Gastrocnemius medialis (tissue), 4 donors: ENCODE data around the gene SPTBN1. TPM values are rescaled to one million over a fixed set of nuclear protein-coding genes. Genes with fewer than 3 reads are reported as not detected.

Experiments used
- ATAC-seq, 2 donors: fragments of 150-250 bp; one replicate each; pipeline ENCODE4 v1.9.1; 2016
- DNase-seq, 2 donors: peaks; one replicate each; pipeline ENCODE4 v3.0.0-alpha.2; 2019
- H3K27ac ChIP-seq, 4 donors: fragments of 200-600 bp; sonication (generic); 1 replicate in 1 of 4; 2 replicates in 3 of 4; pipeline ENCODE4 v1.5.1; 2016 to 2018; ENCODE audit warnings: mild to moderate bottlenecking in 2 of 4, moderate library complexity in 1 of 4
- H3K27me3 ChIP-seq, 3 donors: fragments of 200-600 bp; sonication (generic) in 2 of 3; 1 replicate in 1 of 3; 2 replicates in 2 of 3; pipeline versions ENCODE4 v1.5.1 to v1.6.0; 2016 to 2019; ENCODE audit warnings: mild to moderate bottlenecking in 1 of 3, moderate library complexity in 1 of 3
- H3K36me3 ChIP-seq, 2 donors: fragments of 200-600 bp; sonication (generic) in 1 of 2; one replicate each; pipeline ENCODE4 v1.5.1; 2017 to 2018
- H3K4me1 ChIP-seq, 2 donors: fragments of 200-600 bp; sonication (generic) in 1 of 2; one replicate each; pipeline ENCODE4 v1.5.1; 2016 to 2017; ENCODE audit warnings: mild to moderate bottlenecking in 2 of 2
- H3K4me3 ChIP-seq, 4 donors: fragments of 200-600 bp; sonication (generic) in 3 of 4; 1 replicate in 1 of 4; 2 replicates in 3 of 4; pipeline ENCODE4 v1.5.1; 2016 to 2019; ENCODE audit warnings: mild to moderate bottlenecking in 2 of 4
- H3K9me3 ChIP-seq, 3 donors: fragments of 200-600 bp; sonication (generic) in 2 of 3; 1 replicate in 1 of 3; 2 replicates in 2 of 3; pipeline ENCODE4 v1.5.1; 2016 to 2019
- POLR2A ChIP-seq, 2 donors: fragments of 450-650 bp; IDR thresholded peaks; one replicate each; pipeline ENCODE4 v1.6.1; 2017; ENCODE audit warnings: antibody characterized with exemption in 2 of 2, mild to moderate bottlenecking in 2 of 2, moderate library complexity in 2 of 2
- in situ Hi-C, 4 donors: fragments of 200-750 bp; cut with MboI; loops; one replicate each; pipeline versions ENCODE4 v1.15.0 to v1.8.0; 2017; ENCODE audit warnings: low sequenced_read_pairs in 4 of 4
- intact Hi-C: fragments of 100-400 bp; cut with DNase I; formaldehyde crosslinking; loops from one replicate; pipeline ENCODE4 v1.15.1; 2023; ENCODE audit warnings: low total_unique reads
- total RNA-seq, 4 donors: library from RNA; depleted of rRNA; stranded (reverse); fragments of >200 nt; gene quantifications; one replicate each; pipeline versions ENCODE4 v1.1.0 to v1.2.3, GENCODE V29; 2016
- TF ChIP-seq, protein P1 (sequence below), 5 experiments: fragments of 450-650 bp in 3 of 5; fragments of 200-600 bp in 2 of 5; sonication (generic) in 2 of 5; IDR thresholded peaks in 4 of 5; conservative IDR thresholded peaks in 1 of 5; 1 replicate in 4 of 5; 2 replicates in 1 of 5; pipeline ENCODE4 v1.5.1; 2016 to 2019; ENCODE audit warnings: antibody characterized with exemption in 5 of 5, mild to moderate bottlenecking in 3 of 5, moderate library complexity in 3 of 5

Gene SPTBN1
- total RNA-seq, 4 donors from 2014 or later: 107 to 191 (median 119) TPM

DNA sequence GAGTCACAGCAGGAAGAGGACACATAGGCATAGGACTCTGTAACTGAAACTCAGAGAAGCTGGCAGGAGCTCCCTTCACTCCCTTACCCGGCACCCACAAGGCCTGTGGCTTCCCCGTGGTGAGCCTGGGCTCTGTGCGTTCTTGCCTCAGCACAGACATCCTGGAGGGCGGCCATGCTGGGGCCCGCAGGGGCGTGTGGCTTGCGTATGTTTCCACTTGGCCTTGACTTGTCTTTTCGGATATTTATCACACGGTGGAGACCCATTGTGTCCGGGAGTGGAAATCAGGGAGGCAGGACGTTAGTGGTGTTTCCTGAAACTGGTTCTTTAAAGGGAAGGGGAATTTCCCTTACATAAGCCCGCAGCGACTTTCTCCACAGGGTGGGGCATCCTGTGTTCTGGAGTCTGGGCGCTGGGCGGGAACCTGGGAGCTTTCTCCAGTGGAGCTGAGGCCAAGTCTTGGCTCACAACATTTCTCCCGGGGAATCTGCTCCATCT, 217.4 kb downstream of the SPTBN1 start:
- Histone ChIP-seq H3K4me1 (peaks cover 18 to 34% of the 10 kb centered on the region in 2 donors), H3K4me3 (peak overlapping the region in 3 of 4 donors; percentile 10 to 39 (median 25))
- intact Hi-C loops: no loop called here

DNA sequence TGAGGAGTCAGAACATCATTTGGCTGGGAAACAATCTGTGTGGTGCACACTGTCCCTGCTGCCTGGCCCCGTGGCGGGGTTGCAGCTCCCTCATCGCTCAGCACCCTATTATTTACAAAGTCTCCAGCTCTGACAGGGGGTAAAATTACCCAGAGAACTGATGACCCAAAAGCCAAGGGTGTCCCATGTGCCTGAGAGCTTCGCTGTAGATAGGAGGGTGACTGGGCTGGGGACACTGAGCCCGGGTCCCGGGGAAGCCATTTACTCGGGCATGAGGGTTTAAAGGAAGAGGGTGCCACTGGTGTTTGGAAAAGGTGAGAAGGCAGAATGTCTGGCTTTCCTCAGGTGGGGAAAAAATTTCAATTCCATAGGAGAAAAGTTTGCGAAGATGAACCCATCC, 219.2 kb downstream of the SPTBN1 start:
- ATAC-seq: no peak

More for the DNA sequence above, 217.4 kb downstream of the SPTBN1 start:
- in situ Hi-C loops: loop anchor here in 1 of 4 donors (25.0 kb wide), 1 partner anchor 164 kb away; no protein-coding TSS in a partner anchor
- Histone ChIP-seq H3K27me3 (no peaks in the 10 kb centered on the region), H3K27ac (peak overlapping the region; percentile 79 to 86 (median 82)), H3K9me3 (no peaks in the 10 kb centered on the region), H3K36me3 (peaks cover 0 to 19% of the 10 kb centered on the region in 2 donors)
- peak; percentile 12 to 62 for TF ChIP-seq POLR2A (IDR thresholded peaks at IDR 0.05)
- TF ChIP-seq, protein P1, sequence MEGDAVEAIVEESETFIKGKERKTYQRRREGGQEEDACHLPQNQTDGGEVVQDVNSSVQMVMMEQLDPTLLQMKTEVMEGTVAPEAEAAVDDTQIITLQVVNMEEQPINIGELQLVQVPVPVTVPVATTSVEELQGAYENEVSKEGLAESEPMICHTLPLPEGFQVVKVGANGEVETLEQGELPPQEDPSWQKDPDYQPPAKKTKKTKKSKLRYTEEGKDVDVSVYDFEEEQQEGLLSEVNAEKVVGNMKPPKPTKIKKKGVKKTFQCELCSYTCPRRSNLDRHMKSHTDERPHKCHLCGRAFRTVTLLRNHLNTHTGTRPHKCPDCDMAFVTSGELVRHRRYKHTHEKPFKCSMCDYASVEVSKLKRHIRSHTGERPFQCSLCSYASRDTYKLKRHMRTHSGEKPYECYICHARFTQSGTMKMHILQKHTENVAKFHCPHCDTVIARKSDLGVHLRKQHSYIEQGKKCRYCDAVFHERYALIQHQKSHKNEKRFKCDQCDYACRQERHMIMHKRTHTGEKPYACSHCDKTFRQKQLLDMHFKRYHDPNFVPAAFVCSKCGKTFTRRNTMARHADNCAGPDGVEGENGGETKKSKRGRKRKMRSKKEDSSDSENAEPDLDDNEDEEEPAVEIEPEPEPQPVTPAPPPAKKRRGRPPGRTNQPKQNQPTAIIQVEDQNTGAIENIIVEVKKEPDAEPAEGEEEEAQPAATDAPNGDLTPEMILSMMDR (IDR thresholded peaks at IDR 0.05 in 4 of 5, conservative IDR thresholded peaks at IDR 0.05 in 1 of 5): no peak
- ATAC-seq (peak; percentile 73 to 78), DNase-seq (peak; percentile 68 to 75)

DNA sequence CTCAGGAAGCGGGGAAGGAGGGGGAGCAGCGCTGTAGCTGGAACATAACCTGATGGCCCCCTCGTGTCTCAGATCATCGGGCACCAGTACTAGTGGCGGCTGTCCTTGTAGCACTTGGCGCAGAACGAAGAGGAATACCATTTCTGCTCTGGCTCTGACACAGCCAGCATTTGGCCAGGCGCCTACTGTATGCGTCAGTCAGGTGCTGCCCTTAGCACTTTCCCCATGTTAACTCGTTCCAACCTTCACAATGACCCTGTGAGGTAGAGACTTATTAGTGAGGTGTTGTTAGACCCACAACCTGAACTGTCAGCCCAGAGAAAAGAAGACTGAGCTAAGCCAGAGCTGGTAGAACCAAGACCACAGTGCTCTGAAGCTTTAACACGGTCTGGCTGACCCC, 219.6 kb downstream of the SPTBN1 start:
- Histone ChIP-seq H3K4me3 (no peak overlapping the region), H3K4me1 (peaks cover 4 to 19% of the 10 kb centered on the region in 2 donors), H3K27ac (no peak overlapping the region), H3K9me3 (no peaks in the 10 kb centered on the region), H3K36me3 (peaks cover 0 to 3% of the 10 kb centered on the region in 2 donors), H3K27me3 (no peaks in the 10 kb centered on the region)
- no peak for DNase-seq
- intact Hi-C loops (no loop called here), in situ Hi-C loops (no loop called here)
- ATAC-seq: no peak
- TF ChIP-seq POLR2A (IDR thresholded peaks at IDR 0.05): no peak
- TF ChIP-seq, protein P1 (IDR thresholded peaks at IDR 0.05 in 4 of 5, conservative IDR thresholded peaks at IDR 0.05 in 1 of 5): no peak

More for the DNA sequence above, 219.2 kb downstream of the SPTBN1 start:
- TF ChIP-seq, protein P1 (IDR thresholded peaks at IDR 0.05 in 4 of 5, conservative IDR thresholded peaks at IDR 0.05 in 1 of 5): no peak
- TF ChIP-seq POLR2A (IDR thresholded peaks at IDR 0.05): no peak
- Histone ChIP-seq H3K9me3 (no peaks in the 10 kb centered on the region), H3K4me3 (no peak overlapping the region), H3K27ac (no peak overlapping the region), H3K4me1 (peaks cover 5 to 19% of the 10 kb centered on the region in 2 donors), H3K36me3 (peaks cover 0 to 8% of the 10 kb centered on the region in 2 donors), H3K27me3 (no peaks in the 10 kb centered on the region)
- in situ Hi-C loops (no loop called here), intact Hi-C loops (no loop called here)
- no peak for DNase-seq

DNA sequence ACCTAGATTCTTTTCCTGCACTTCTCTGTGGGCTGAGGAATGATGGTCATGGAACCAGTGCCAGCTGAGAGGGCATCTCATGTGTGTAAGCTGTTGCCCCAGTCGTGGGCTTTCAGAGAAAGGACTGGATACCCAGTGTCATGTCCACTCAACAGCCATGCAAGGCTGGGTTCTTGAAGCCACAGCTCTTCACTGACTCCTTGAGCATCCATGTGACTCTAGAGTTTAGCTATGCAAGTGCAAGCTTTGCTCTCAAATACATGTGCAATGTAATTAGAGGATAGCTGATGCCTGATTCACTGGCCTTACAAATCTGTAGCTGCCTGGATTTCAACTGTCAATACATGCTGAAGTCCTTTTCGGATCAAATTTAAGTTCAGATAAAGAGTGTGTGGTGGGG, 220.5 kb downstream of the SPTBN1 start:
- TF ChIP-seq, protein P1 (IDR thresholded peaks at IDR 0.05 in 4 of 5, conservative IDR thresholded peaks at IDR 0.05 in 1 of 5): no peak
- no peak for TF ChIP-seq POLR2A (IDR thresholded peaks at IDR 0.05)
- no peaks in the 10 kb centered on the region for H3K9me3 ChIP-seq
- H3K4me1 ChIP-seq: peaks cover 4 to 19% of the 10 kb centered on the region in 2 donors
- DNase-seq (no peak), ATAC-seq (no peak)
- in situ Hi-C loops: no loop called here
- no peak overlapping the region for H3K27ac ChIP-seq
- intact Hi-C loops: no loop called here
- H3K36me3 ChIP-seq: no peaks in the 10 kb centered on the region
- no peaks in the 10 kb centered on the region for H3K27me3 ChIP-seq
- H3K4me3 ChIP-seq: no peak overlapping the region
